GM21723 (cell line): ENCODE data around the gene FBRSL1.
"Not testable (repeated sequence)": the region's sequence is repeated elsewhere in the genome, so short reads cannot be mapped to it uniquely, and the experiment has no call there.

Source experiments
- ATAC-seq: cut with Tn5 transposase; IDR thresholded peaks from one replicate; pipeline ENCODE4 v1.9.1; 2021; ENCODE audit warnings: mild to moderate bottlenecking, moderate library complexity; ENCODE audit not compliant: unreplicated experiment

FBRSL1 gene

GRCh38 chr12:132469423-132469822, 20.5 kb upstream of the FBRSL1 start:
- peak; percentile 53 for ATAC-seq

GRCh38 chr12:132470397-132470796, 19.6 kb upstream of the FBRSL1 start:
- no peak for ATAC-seq

- peak; percentile 58 for ATAC-seq
These were observed 18.7 kb upstream of the FBRSL1 start for GRCh38 chr12:132471011-132471857.

GRCh38 chr12:132471858-132472255, 18.1 kb upstream of the FBRSL1 start:
- ATAC-seq = no peak

- no peak for ATAC-seq
These were observed 17.6 kb upstream of the FBRSL1 start for GRCh38 chr12:132472386-132472785.

- no peak for ATAC-seq
These were observed 15.7 kb upstream of the FBRSL1 start for GRCh38 chr12:132474237-132474741.

- not testable (repeated sequence) for ATAC-seq
These were observed 15.1 kb upstream of the FBRSL1 start for GRCh38 chr12:132474799-132475303.

- no peak for ATAC-seq
These were observed 14.5 kb upstream of the FBRSL1 start for GRCh38 chr12:132475304-132476037.

GRCh38 chr12:132476038-132476414, 13.9 kb upstream of the FBRSL1 start:
- no peak for ATAC-seq

GRCh38 chr12:132476421-132476820, 13.5 kb upstream of the FBRSL1 start:
- ATAC-seq = no peak

GRCh38 chr12:132477017-132477702, 12.8 kb upstream of the FBRSL1 start:
- ATAC-seq = no peak

GRCh38 chr12:132477703-132478432, 12.1 kb upstream of the FBRSL1 start:
- no peak for ATAC-seq

- no peak for ATAC-seq
These were observed 11.5 kb upstream of the FBRSL1 start for GRCh38 chr12:132478433-132478803.

GRCh38 chr12:132478845-132479244, 11.1 kb upstream of the FBRSL1 start:
- no peak for ATAC-seq

- no peak for ATAC-seq
These were observed 10.7 kb upstream of the FBRSL1 start for GRCh38 chr12:132479291-132479690.

- ATAC-seq = no peak
These were observed 9.9 kb upstream of the FBRSL1 start for GRCh38 chr12:132479938-132480622.

- ATAC-seq = no peak
These were observed 9.3 kb upstream of the FBRSL1 start for GRCh38 chr12:132480623-132481132.

- no peak for ATAC-seq
These were observed 8.6 kb upstream of the FBRSL1 start for GRCh38 chr12:132481345-132481744.
